Measurements from ENCODE around the gene CTBP2.

CTBP2 gene

GRCh38 chr10:125043841-125044658, 116.3 kb downstream of the CTBP2 start:
- no peak for DNase-seq (ENCODE audit: low read depth in 2 of 2)

- DNase-seq (ENCODE audit: low read depth in 2 of 2) = no peak
Measured at GRCh38 chr10:125041856-125042506, 118.4 kb downstream of the CTBP2 start.

- DNase-seq (ENCODE audit: low read depth in 2 of 2) = no peak
Measured at GRCh38 chr10:125039354-125039769, 121.0 kb downstream of the CTBP2 start.

GRCh38 chr10:125038637-125039036, 121.7 kb downstream of the CTBP2 start:
- no peak for DNase-seq (ENCODE audit: low read depth in 2 of 2)

GRCh38 chr10:125037145-125037877, 123.1 kb downstream of the CTBP2 start:
- DNase-seq (ENCODE audit: low read depth in 2 of 2) = no peak

- no peak for DNase-seq (ENCODE audit: low read depth in 2 of 2)
Measured at GRCh38 chr10:125035588-125036295, 124.6 kb downstream of the CTBP2 start.

- DNase-seq (ENCODE audit: low read depth in 2 of 2) = no peak
Measured at GRCh38 chr10:125035136-125035535, 125.2 kb downstream of the CTBP2 start.

- DNase-seq (ENCODE audit: low read depth in 2 of 2) = no peak
Measured at GRCh38 chr10:125034675-125035074, 125.7 kb downstream of the CTBP2 start.

GRCh38 chr10:125033146-125033924, 127.0 kb downstream of the CTBP2 start:
- no peak for DNase-seq (ENCODE audit: low read depth in 2 of 2)

- DNase-seq (ENCODE audit: low read depth in 2 of 2) = no peak
Measured at GRCh38 chr10:125032474-125033020, 127.8 kb downstream of the CTBP2 start.

- no peak for DNase-seq (ENCODE audit: low read depth in 2 of 2)
Measured at GRCh38 chr10:125030567-125031197, 129.7 kb downstream of the CTBP2 start.

GRCh38 chr10:125029584-125030242, 130.7 kb downstream of the CTBP2 start:
- no peak for DNase-seq (ENCODE audit: low read depth in 2 of 2)

- DNase-seq (ENCODE audit: low read depth in 2 of 2) = no peak
Measured at GRCh38 chr10:125027871-125028869, 132.2 kb downstream of the CTBP2 start.

GRCh38 chr10:125026974-125027735, 133.2 kb downstream of the CTBP2 start:
- DNase-seq (ENCODE audit: low read depth in 2 of 2) = no peak

- DNase-seq (ENCODE audit: low read depth in 2 of 2) = no peak
Measured at GRCh38 chr10:125026036-125026931, 134.1 kb downstream of the CTBP2 start.

- no peak for DNase-seq (ENCODE audit: low read depth in 2 of 2)
Measured at GRCh38 chr10:125025341-125025740, 135.0 kb downstream of the CTBP2 start.

Measured in stimulated activated CD4-positive, alpha-beta T cell treated with anti-CD3 and anti-CD28 coated beads, Interleukin-1b, Interleukin-23, amount 100 ng/mL, for 4 hours (primary cell).